ENCODE measurements around the gene TMC7. TPM values are rescaled to one million over a fixed set of nuclear protein-coding genes. Genes with fewer than 3 reads are reported as not detected.

TMC7 gene
- total and polyA plus RNA-seq, 7 donors: 0.16 to 3.1 (median 0.46) TPM

DNA sequence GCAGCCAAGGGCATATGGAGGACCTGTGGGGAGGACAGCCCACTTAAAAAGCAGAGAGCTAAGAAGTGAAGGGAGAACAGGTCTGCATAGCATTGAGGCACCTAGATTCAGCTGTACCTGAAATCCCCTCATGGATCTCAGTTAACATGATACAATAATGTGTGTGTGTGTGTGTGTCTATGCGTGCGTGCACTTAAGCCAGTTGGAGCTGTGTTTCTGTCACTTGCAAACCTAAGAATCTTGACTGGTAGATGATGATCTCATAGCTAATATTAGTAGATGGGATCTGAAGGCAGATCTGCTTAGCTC lies 128.3 kb downstream of the TMC7 start:
- H3K27me3 ChIP-seq: no peaks in the 10 kb centered on the region
- no peak for DNase-seq
- peaks cover 0 to 19% (median 7%) of the 10 kb centered on the region in 4 donors for H3K36me3 ChIP-seq
- H3K4me3 ChIP-seq: no peak overlapping the region
- H3K4me1 ChIP-seq: peaks cover 0 to 36% (median 27%) of the 10 kb centered on the region in 4 donors
- H3K27ac ChIP-seq: peak overlapping the region in 1 of 4 donors; percentile 96
- 96 to 98% methylated on average over 2 of the region's 2 CpGs for WGBS, 2 donors
- H3K9me3 ChIP-seq: no peaks in the 10 kb centered on the region
- intact Hi-C loops (cut with DNase I): loop anchor here (2.0 to 5.0 kb wide), 2 partner anchors 25 to 45 kb away; partner anchors contain the start of gene COQ7
- TF ChIP-seq POLR2A (IDR thresholded peaks at IDR 0.05): no peak
- TF ChIP-seq EP300 (IDR thresholded peaks at IDR 0.05): no peak
- TF ChIP-seq CTCF (IDR thresholded peaks at IDR 0.05): no peak

Small RNAs within 50 kb of the gene (small RNA-seq; reads per million reads assigned to genes)
- gene RNU6-1340P: 0 reads per million in 3 donors

Other genes starting within 250 kb of the TMC7 start
- gene RPS15A, start 193.6 kb upstream of the TMC7 start, total RNA-seq: 1,000 to 10,000 TPM; 1,724 to 5,149 (median 4,033) TPM
- 1,000 to 10,000 TPM; 3,444 to 6,579 (median 4,979) TPM for gene RPS15A, start 193.6 kb upstream of the TMC7 start, polyA plus RNA-seq
- 100 to 1,000 TPM in 3 of 4 donors, 10 to 100 TPM in 1; 77.5 to 128 (median 114) TPM for gene ARL6IP1, start 182.4 kb upstream of the TMC7 start, total RNA-seq
- gene ARL6IP1, start 182.4 kb upstream of the TMC7 start, polyA plus RNA-seq: 100 to 1,000 TPM in 1 of 3 donors, 10 to 100 TPM in 2; 39.6 to 148 (median 62.7) TPM
- 100 to 1,000 TPM in 1 of 4 donors, 10 to 100 TPM in 3; 72.8 to 112 (median 75.7) TPM for gene SMG1, start 57.5 kb upstream of the TMC7 start, total RNA-seq
- 10 to 100 TPM in 1 of 3 donors, 1 to 10 TPM in 2; 6.0 to 23.0 (median 7.8) TPM for gene SMG1, start 57.5 kb upstream of the TMC7 start, polyA plus RNA-seq
- 10 to 100 TPM; 17.1 to 21.3 (median 18.8) TPM for gene COQ7, start 83.7 kb downstream of the TMC7 start, total RNA-seq
- 10 to 100 TPM; 14.4 to 22.2 (median 21.5) TPM for gene COQ7, start 83.7 kb downstream of the TMC7 start, polyA plus RNA-seq
- 10 to 100 TPM; 28.1 to 61.6 (median 44.2) TPM for gene ITPRIPL2, start 130.0 kb downstream of the TMC7 start, total RNA-seq
- 1 to 10 TPM; 5.5 to 9.9 (median 8.4) TPM for gene ITPRIPL2, start 130.0 kb downstream of the TMC7 start, polyA plus RNA-seq
- 1 to 10 TPM in 3 of 4 donors, under 1 TPM in 1; 0.68 to 2.5 (median 1.8) TPM for gene SYT17, start 184.3 kb downstream of the TMC7 start, total RNA-seq
- gene SYT17, start 184.3 kb downstream of the TMC7 start, polyA plus RNA-seq: 1 to 10 TPM; 2.2 to 7.6 (median 4.2) TPM